WTC11 (cell line): ENCODE measurements around the gene B4GALT2. TPM values are rescaled to one million over a fixed set of nuclear protein-coding genes. Genes with fewer than 3 reads are reported as not detected.

ENCODE experiments used
- AFF4 ChIP-seq: sonication (generic); formaldehyde crosslinking; IDR thresholded peaks from 2 replicates; pipeline ENCODE4 v1.8.1; 2023; ENCODE audit warnings: mild to moderate bottlenecking, missing genetic modification reagents, borderline replicate concordance
- ARID4B ChIP-seq: sonication (generic); formaldehyde crosslinking; IDR thresholded peaks from 2 replicates; pipeline ENCODE4 v1.8.0; 2023; ENCODE audit warnings: missing genetic modification reagents, mild to moderate bottlenecking, borderline replicate concordance
- CDX4 ChIP-seq: fragments of 250-450 bp; sonication (Bioruptor Pico); IDR thresholded peaks from 2 replicates; pipeline ENCODE4 v1.9.0; 2021; ENCODE audit warnings: moderate library complexity, mild to moderate bottlenecking, inconsistent platforms, borderline replicate concordance
- E2F1 ChIP-seq: sonication (generic); formaldehyde crosslinking; IDR thresholded peaks from 2 replicates; pipeline ENCODE4 v1.8.0; 2022; ENCODE audit warnings: mild to moderate bottlenecking, missing genetic modification reagents
- ELF4 ChIP-seq: sonication (generic); formaldehyde crosslinking; IDR thresholded peaks from 2 replicates; pipeline ENCODE4 v1.8.1; 2022; ENCODE audit warnings: low read depth, mild to moderate bottlenecking, moderate library complexity, missing genetic modification reagents
- GABPB1 ChIP-seq: sonication (generic); formaldehyde crosslinking; IDR thresholded peaks from 2 replicates; pipeline ENCODE4 v1.8.1; 2023; ENCODE audit warnings: mild to moderate bottlenecking, missing genetic modification reagents
- KAT7 ChIP-seq: sonication (generic); formaldehyde crosslinking; IDR thresholded peaks from 2 replicates; pipeline ENCODE4 v1.8.1; 2023; ENCODE audit warnings: missing genetic modification reagents, mild to moderate bottlenecking, borderline replicate concordance
- MLX ChIP-seq: sonication (generic); formaldehyde crosslinking; IDR thresholded peaks from 2 replicates; pipeline ENCODE4 v1.8.1; 2023; ENCODE audit warnings: mild to moderate bottlenecking, missing genetic modification reagents, moderate library complexity
- NFATC4 ChIP-seq: fragments of 250-450 bp; sonication (Bioruptor Pico); IDR thresholded peaks from 2 replicates; pipeline ENCODE4 v1.9.0; 2021; ENCODE audit warnings: mild to moderate bottlenecking
- SOX15 ChIP-seq: fragments of 250-450 bp; sonication (Bioruptor Pico); IDR thresholded peaks from 2 replicates; pipeline ENCODE4 v1.9.0; 2021; ENCODE audit warnings: mild to moderate bottlenecking
- STAT6 ChIP-seq: sonication (generic); formaldehyde crosslinking; conservative IDR thresholded peaks from 2 replicates; pipeline ENCODE4 v1.8.1; 2023; ENCODE audit warnings: mild to moderate bottlenecking, low read depth, missing genetic modification reagents, moderate library complexity
- USF1 ChIP-seq: sonication (generic); formaldehyde crosslinking; IDR thresholded peaks from 2 replicates; pipeline ENCODE4 v1.8.0; 2022; ENCODE audit warnings: mild to moderate bottlenecking, missing genetic modification reagents
- ZNF219 ChIP-seq: sonication (generic); formaldehyde crosslinking; IDR thresholded peaks from 2 replicates; pipeline ENCODE4 v1.8.0; 2023; ENCODE audit warnings: missing genetic modification reagents, mild to moderate bottlenecking, borderline replicate concordance
- ZNF512 ChIP-seq: sonication (generic); formaldehyde crosslinking; IDR thresholded peaks from 2 replicates; pipeline ENCODE4 v1.8.1; 2022; ENCODE audit warnings: missing genetic modification reagents, borderline replicate concordance
- ZNF532 ChIP-seq: fragments of 250-450 bp; sonication (Bioruptor Pico); IDR thresholded peaks from 2 replicates; pipeline ENCODE4 v1.9.0; 2021; ENCODE audit warnings: mild to moderate bottlenecking, borderline replicate concordance
- total RNA-seq: library from RNA; stranded (reverse); gene quantifications from 3 replicates; pipeline ENCODE4 v1.2.3, GENCODE V29; 2021

The B4GALT2 gene
- total RNA-seq, 1 experiment from 2014 or later: 66.7 TPM

- TF ChIP-seq ARID4B (CRISPR knock-in tag): 0 out of 2 replicates have a peak, but pooled peaks have one; percentile 23
- TF ChIP-seq E2F1 (CRISPR knock-in tag): no peak
- TF ChIP-seq GABPB1: 0 out of 2 replicates have a peak, but pooled peaks have one; percentile 14
- no peak for TF ChIP-seq CDX4 (CRISPR knock-in tag)
- no peak for TF ChIP-seq KAT7
- TF ChIP-seq AFF4: no peak
- TF ChIP-seq USF1 (CRISPR knock-in tag): peak; percentile 80
- TF ChIP-seq STAT6 (CRISPR knock-in tag): no peak
- TF ChIP-seq SOX15 (CRISPR knock-in tag): no peak
- TF ChIP-seq MLX (CRISPR knock-in tag): no peak
- no peak for TF ChIP-seq ZNF219
- no peak for TF ChIP-seq ZNF532 (CRISPR knock-in tag)
- no peak for TF ChIP-seq ZNF512 (CRISPR knock-in tag)
- no peak for TF ChIP-seq NFATC4
- TF ChIP-seq ELF4: no peak
These were observed 681 bp downstream of the B4GALT2 start (continued) for GRCh38 chr1:43979528-43980254.
